ENCODE measurements around the gene EPHA3.

GRCh38 chr3:89270201-89270600 is 162.8 kb downstream of the EPHA3 start:
- TF ChIP-seq EP300 (IDR thresholded peaks at IDR 0.05) (no peak), POLR2A (IDR thresholded peaks at IDR 0.05) (no peak), POLR2AphosphoS5 (IDR thresholded peaks at IDR 0.05) (no peak)
- TF ChIP-seq, protein P1, sequence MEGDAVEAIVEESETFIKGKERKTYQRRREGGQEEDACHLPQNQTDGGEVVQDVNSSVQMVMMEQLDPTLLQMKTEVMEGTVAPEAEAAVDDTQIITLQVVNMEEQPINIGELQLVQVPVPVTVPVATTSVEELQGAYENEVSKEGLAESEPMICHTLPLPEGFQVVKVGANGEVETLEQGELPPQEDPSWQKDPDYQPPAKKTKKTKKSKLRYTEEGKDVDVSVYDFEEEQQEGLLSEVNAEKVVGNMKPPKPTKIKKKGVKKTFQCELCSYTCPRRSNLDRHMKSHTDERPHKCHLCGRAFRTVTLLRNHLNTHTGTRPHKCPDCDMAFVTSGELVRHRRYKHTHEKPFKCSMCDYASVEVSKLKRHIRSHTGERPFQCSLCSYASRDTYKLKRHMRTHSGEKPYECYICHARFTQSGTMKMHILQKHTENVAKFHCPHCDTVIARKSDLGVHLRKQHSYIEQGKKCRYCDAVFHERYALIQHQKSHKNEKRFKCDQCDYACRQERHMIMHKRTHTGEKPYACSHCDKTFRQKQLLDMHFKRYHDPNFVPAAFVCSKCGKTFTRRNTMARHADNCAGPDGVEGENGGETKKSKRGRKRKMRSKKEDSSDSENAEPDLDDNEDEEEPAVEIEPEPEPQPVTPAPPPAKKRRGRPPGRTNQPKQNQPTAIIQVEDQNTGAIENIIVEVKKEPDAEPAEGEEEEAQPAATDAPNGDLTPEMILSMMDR (IDR thresholded peaks at IDR 0.05), result no peak

Measured in suprapubic skin (tissue), 4 donors.